Panc1 (cell line): ENCODE measurements around the gene LPP. TPM values are rescaled to one million over a fixed set of nuclear protein-coding genes. Genes with fewer than 3 reads are reported as not detected.

Experiments used
- ATAC-seq: fragments of 200-7000 bp; cut with Tn5 transposase; 2 replicates; pipeline ENCODE4 v1.9.1; 2020; ENCODE audit warnings: mild to moderate bottlenecking, moderate library complexity
- BruUV-seq: library from RNA; stranded (reverse); fragments of 400-500 nt; replicated peaks from 2 replicates; lab custom pipeline; 2021; lab: Mats Ljungman, UMichigan
- CTCF ChIA-PET: fragments of 300-600 bp; sonication (Branson Sonifier 250); formaldehyde crosslinking; loops from one replicate; lab custom pipeline; 2022; ENCODE audit warnings: antibody characterized with exemption; lab: Charles Lee
- POLR2A ChIA-PET: fragments of 300-600 bp; sonication (Branson Sonifier 250); formaldehyde crosslinking; loops from one replicate; lab custom pipeline; 2022; ENCODE audit warnings: antibody characterized with exemption; lab: Charles Lee
- DNase-seq: peaks from one replicate; pipeline ENCODE4 v3.0.0-alpha.2; 2010; ENCODE audit warnings: low read depth, low spot score
- H3K27ac ChIP-seq: 2 replicates; pipeline ENCODE4 v1.5.1; 2011; ENCODE audit warnings: mild to moderate bottlenecking, low read length, inconsistent platforms
- H3K27me3 ChIP-seq: fragments of 200-500 bp; sonication (Bioruptor generic); 2 replicates; pipeline ENCODE4 v1.6.0; 2014; ENCODE audit warnings: low read length, inconsistent platforms; ENCODE audit not compliant: control insufficient read depth, insufficient read depth
- H3K36me3 ChIP-seq: fragments of 200-500 bp; sonication (Bioruptor generic); 2 replicates; pipeline ENCODE4 v1.5.1; 2014; ENCODE audit warnings: inconsistent platforms, mild to moderate bottlenecking, low read length, moderate library complexity; ENCODE audit not compliant: control insufficient read depth, insufficient read depth
- H3K4me1 ChIP-seq: 2 replicates; pipeline ENCODE4 v1.5.1; 2011; ENCODE audit warnings: inconsistent platforms, mild to moderate bottlenecking, low read length, moderate library complexity; ENCODE audit not compliant: control insufficient read depth, insufficient read depth
- H3K4me3 ChIP-seq, 2 experiments: 2 replicates each; pipeline ENCODE4 v1.5.1; 2011 to 2012; ENCODE audit warnings: low read depth in 2 of 2, low read length in 2 of 2, mild to moderate bottlenecking in 2 of 2, inconsistent platforms in 1 of 2, moderate library complexity in 1 of 2
- H3K9me3 ChIP-seq: fragments of 200-500 bp; sonication (Bioruptor generic); 2 replicates; pipeline ENCODE4 v1.5.1; 2014; ENCODE audit warnings: low read depth, mild to moderate bottlenecking, inconsistent platforms, low read length, moderate library complexity; ENCODE audit not compliant: control insufficient read depth, insufficient read depth
- CTCF ChIP-seq: fragments of 450-650 bp; IDR thresholded peaks from 2 replicates; pipeline ENCODE4 v1.5.1; 2017; ENCODE audit warnings: mild to moderate bottlenecking
- POLR2AphosphoS5 ChIP-seq: IDR thresholded peaks from 2 replicates; pipeline ENCODE4 v1.6.1; 2012; ENCODE audit warnings: mild to moderate bottlenecking, low read depth, low read length, moderate library complexity
- REST ChIP-seq, 2 experiments: IDR thresholded peaks; 2 replicates each; pipeline ENCODE4 v1.6.1; 2011 to 2012; ENCODE audit warnings: low read depth in 2 of 2, control low read depth in 1 of 2, low read length in 1 of 2, mild to moderate bottlenecking in 1 of 2, moderate library complexity in 1 of 2; ENCODE audit not compliant: insufficient read depth in 1 of 2
- SIN3A ChIP-seq: IDR thresholded peaks from 2 replicates; pipeline ENCODE4 v1.6.1; 2012; ENCODE audit warnings: low read depth, mild to moderate bottlenecking, low read length, moderate library complexity, borderline replicate concordance; ENCODE audit not compliant: insufficient read depth
- TCF7L2 ChIP-seq: IDR thresholded peaks from 2 replicates; pipeline ENCODE4 v1.6.1; 2011; ENCODE audit warnings: mild to moderate bottlenecking, low read depth, low read length, inconsistent platforms
- in situ Hi-C: cut with HindIII; loops from 2 replicates; pipeline ENCODE4 v1.10.0; 2016; ENCODE audit warnings: low sequenced_read_pairs, low pct_unique_long_range_greater_than_20kb
- intact Hi-C: fragments of 100-400 bp; cut with micrococcal nuclease; formaldehyde crosslinking; loops from one replicate; pipeline ENCODE4 v1.10.0; 2022; ENCODE audit not compliant: unreplicated experiment
- total RNA-seq: library from RNA; stranded (reverse); gene quantifications from one replicate; pipeline ENCODE4 v1.2.1, GENCODE V29; 2021; ENCODE audit not compliant: unreplicated experiment

The LPP gene
- total RNA-seq, 1 experiment from 2014 or later = 90.0 TPM

- H3K4me3 ChIP-seq = no peak overlapping the region
- no peak for DNase-seq
- no peaks in the 10 kb centered on the region for H3K36me3 ChIP-seq
- intact Hi-C loops (no loop called here), in situ Hi-C loops (no loop called here)
- ChIA-PET POLR2A (no interaction called here), CTCF (no interaction called here)
- no peaks in the 10 kb centered on the region for H3K9me3 ChIP-seq
- peaks cover 8% of the 10 kb centered on the region for H3K4me1 ChIP-seq
- H3K27ac ChIP-seq = no peak overlapping the region
- ATAC-seq = no peak
- H3K27me3 ChIP-seq = no peaks in the 10 kb centered on the region
- no TSS peak for BruUV-seq
- TF ChIP-seq TCF7L2 (no peak), POLR2AphosphoS5 (no peak), SIN3A (no peak), CTCF (no peak), REST (IDR thresholded peaks at IDR 0.05; ENCODE audit: insufficient read depth in 1 of 2, low read depth in 2 of 2, low read length in 1 of 2) (no peak)
Measured at GRCh38 chr3:188148318-188148717, 5.6 kb upstream of the LPP start.

GRCh38 chr3:188149587-188149986 is 4.4 kb upstream of the LPP start:
- in situ Hi-C loops (no loop called here), intact Hi-C loops (no loop called here)
- Histone ChIP-seq H3K27me3 (no peaks in the 10 kb centered on the region), H3K4me1 (peaks cover 8% of the 10 kb centered on the region), H3K4me3 (no peak overlapping the region), H3K27ac (no peak overlapping the region), H3K36me3 (no peaks in the 10 kb centered on the region), H3K9me3 (no peaks in the 10 kb centered on the region)
- CTCF ChIA-PET = interaction anchor here (0.7 kb wide), 1 partner anchor 404 kb away, joined by 5 read pairs; the partner anchor contains the start of gene BCL6
- DNase-seq (no peak), ATAC-seq (no peak)
- TF ChIP-seq REST (IDR thresholded peaks at IDR 0.05; ENCODE audit: insufficient read depth in 1 of 2, low read depth in 2 of 2, low read length in 1 of 2) (no peak), TCF7L2 (no peak), CTCF (no peak), POLR2AphosphoS5 (no peak), SIN3A (no peak)
- POLR2A ChIA-PET = no interaction called here
- no TSS peak for BruUV-seq
